Activated T-cell treated with anti-CD3 and anti-CD28 coated beads, Interleukin-2, amount 50 U/mL, for 72 hours (primary cell): Measurements from ENCODE around the gene AIG1. TPM values are rescaled to one million over a fixed set of nuclear protein-coding genes. Genes with fewer than 3 reads are reported as not detected.

Source experiments
- ATAC-seq, 2 donors: fragments of 150-1000 bp; cut with Tn5 transposase; replicated peaks in 1 of 2; 2 replicates each; pipeline ENCODE4 v1.10.0; 2021; ENCODE audit warnings: moderate library complexity in 2 of 2, mild to moderate bottlenecking in 1 of 2
- DNase-seq, 2 donors: peaks; one replicate each; pipeline ENCODE4 v3.0.0; 2021 to 2022; ENCODE audit warnings: mixed read lengths in 1 of 2
- H3K27ac Mint-ChIP-seq: one replicate; pipeline ENCODE4 v1.8.0; 2022; ENCODE audit warnings: mild to moderate bottlenecking, moderate library complexity, mixed read lengths
- H3K27me3 Mint-ChIP-seq: one replicate; pipeline ENCODE4 v1.8.0; 2022; ENCODE audit warnings: low read depth, mixed read lengths
- H3K36me3 Mint-ChIP-seq, 2 donors: one replicate each; pipeline ENCODE4 v1.8.0; 2022; ENCODE audit warnings: mixed read lengths in 2 of 2, mild to moderate bottlenecking in 1 of 2; ENCODE audit not compliant: insufficient read depth in 2 of 2
- H3K4me1 Mint-ChIP-seq: one replicate; pipeline ENCODE4 v1.8.0; 2022; ENCODE audit warnings: low read depth, mixed read lengths
- H3K4me3 Mint-ChIP-seq, 2 donors: one replicate each; pipeline ENCODE4 v1.8.0; 2022; ENCODE audit warnings: mild to moderate bottlenecking in 2 of 2, mixed read lengths in 2 of 2, moderate library complexity in 2 of 2
- H3K9me3 Mint-ChIP-seq, 2 donors: one replicate each; pipeline ENCODE4 v1.8.0; 2022; ENCODE audit warnings: mixed read lengths in 2 of 2
- total RNA-seq, 2 donors: library from RNA; stranded (reverse); gene quantifications; one replicate each; pipeline ENCODE4 v1.2.3, GENCODE V29; 2022

The AIG1 gene
- total RNA-seq, 2 donors from 2014 or later, result 23.8 to 28.2 TPM

- H3K27me3 Mint-ChIP-seq, result no peaks in the 10 kb centered on the region
- no peak overlapping the region for H3K4me3 Mint-ChIP-seq
- H3K9me3 Mint-ChIP-seq, result peaks cover 0 to 2% of the 10 kb centered on the region in 2 donors
- H3K4me1 Mint-ChIP-seq, result peaks cover 16% of the 10 kb centered on the region
- peaks cover 3 to 13% of the 10 kb centered on the region in 2 donors for H3K36me3 Mint-ChIP-seq
- no peak for DNase-seq
- H3K27ac Mint-ChIP-seq, result no peak overlapping the region
- peak in 1 of 2 donors; percentile 42 for ATAC-seq
Measured at GRCh38 chr6:143146186-143146851, 85.6 kb downstream of the AIG1 start.

DNA sequence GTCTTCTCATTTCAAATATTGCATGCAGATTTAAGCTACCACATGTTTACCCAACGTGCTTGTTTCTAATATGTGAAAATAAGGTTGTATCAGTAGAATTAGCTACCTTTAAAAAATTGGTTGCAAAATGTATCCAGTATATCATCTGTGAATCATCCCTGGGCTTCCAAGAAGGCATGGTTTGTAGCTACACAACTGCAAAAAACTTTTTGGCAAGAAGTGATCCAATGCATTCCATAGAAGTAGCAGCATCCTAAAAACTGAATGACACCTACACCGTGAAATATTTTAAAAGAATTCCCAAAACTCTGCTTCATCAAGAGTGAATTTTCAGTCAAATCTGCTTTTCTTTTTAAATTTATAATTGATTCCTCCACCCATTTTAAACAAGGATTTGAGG is 89.1 kb downstream of the AIG1 start:
- H3K4me1 Mint-ChIP-seq, result peaks cover 16% of the 10 kb centered on the region
- no peak for DNase-seq
- no peaks in the 10 kb centered on the region for H3K27me3 Mint-ChIP-seq
- no peak for ATAC-seq
- H3K27ac Mint-ChIP-seq, result no peak overlapping the region
- H3K36me3 Mint-ChIP-seq, result peaks cover 2 to 6% of the 10 kb centered on the region in 2 donors
- H3K4me3 Mint-ChIP-seq, result no peak overlapping the region
- H3K9me3 Mint-ChIP-seq, result peaks cover 0 to 3% of the 10 kb centered on the region in 2 donors

- H3K9me3 Mint-ChIP-seq, result peaks cover 0 to 3% of the 10 kb centered on the region in 2 donors
- no peaks in the 10 kb centered on the region for H3K27me3 Mint-ChIP-seq
- no peak overlapping the region for H3K27ac Mint-ChIP-seq
- H3K36me3 Mint-ChIP-seq, result peaks cover 2 to 6% of the 10 kb centered on the region in 2 donors
- peaks cover 16% of the 10 kb centered on the region for H3K4me1 Mint-ChIP-seq
- DNase-seq (no peak), ATAC-seq (no peak)
- H3K4me3 Mint-ChIP-seq, result no peak overlapping the region
Measured at GRCh38 chr6:143150281-143150680, 89.6 kb downstream of the AIG1 start.

DNA sequence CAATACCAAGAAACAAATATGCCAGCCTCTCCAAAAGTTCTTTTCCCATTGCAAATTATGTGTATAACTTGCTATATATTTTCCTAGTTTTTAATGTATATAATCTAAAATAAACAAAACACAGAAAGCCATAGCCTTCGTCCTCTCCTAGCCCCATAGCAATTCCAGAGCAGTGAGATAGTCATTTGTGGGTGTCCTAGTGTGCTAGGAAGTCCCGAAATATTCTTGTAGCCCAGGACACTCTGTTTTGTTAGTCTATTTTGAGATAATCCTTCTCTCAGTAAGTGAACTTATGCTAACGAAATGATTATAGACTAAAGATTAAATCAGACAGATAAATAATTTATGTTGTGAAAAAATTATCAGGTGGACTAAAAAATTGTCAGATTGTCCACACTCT is 90.7 kb downstream of the AIG1 start:
- H3K9me3 Mint-ChIP-seq, result peaks cover 1 to 3% of the 10 kb centered on the region in 2 donors
- DNase-seq (no peak), ATAC-seq (no peak)
- H3K4me3 Mint-ChIP-seq, result no peak overlapping the region
- H3K4me1 Mint-ChIP-seq, result peaks cover 9% of the 10 kb centered on the region
- no peak overlapping the region for H3K27ac Mint-ChIP-seq
- peaks cover 2 to 6% of the 10 kb centered on the region in 2 donors for H3K36me3 Mint-ChIP-seq
- H3K27me3 Mint-ChIP-seq, result no peaks in the 10 kb centered on the region

- ATAC-seq, result no peak
Measured at GRCh38 chr6:143155681-143156080, 95.0 kb downstream of the AIG1 start.

GRCh38 chr6:143157131-143157530 is 96.4 kb downstream of the AIG1 start:
- Mint-ChIP-seq H3K27me3 (no peaks in the 10 kb centered on the region), H3K9me3 (peaks cover 1 to 3% of the 10 kb centered on the region in 2 donors), H3K4me1 (no peaks in the 10 kb centered on the region), H3K36me3 (no peaks in the 10 kb centered on the region), H3K4me3 (no peak overlapping the region), H3K27ac (no peak overlapping the region)
- no peak for ATAC-seq
- no peak for DNase-seq

More at GRCh38 chr6:143155681-143156080, 95.0 kb downstream of the AIG1 start:
- Mint-ChIP-seq H3K4me1 (no peaks in the 10 kb centered on the region), H3K27ac (no peak overlapping the region), H3K9me3 (peaks cover 1 to 3% of the 10 kb centered on the region in 2 donors), H3K36me3 (no peaks in the 10 kb centered on the region), H3K4me3 (no peak overlapping the region), H3K27me3 (no peaks in the 10 kb centered on the region)
- DNase-seq, result no peak

DNA sequence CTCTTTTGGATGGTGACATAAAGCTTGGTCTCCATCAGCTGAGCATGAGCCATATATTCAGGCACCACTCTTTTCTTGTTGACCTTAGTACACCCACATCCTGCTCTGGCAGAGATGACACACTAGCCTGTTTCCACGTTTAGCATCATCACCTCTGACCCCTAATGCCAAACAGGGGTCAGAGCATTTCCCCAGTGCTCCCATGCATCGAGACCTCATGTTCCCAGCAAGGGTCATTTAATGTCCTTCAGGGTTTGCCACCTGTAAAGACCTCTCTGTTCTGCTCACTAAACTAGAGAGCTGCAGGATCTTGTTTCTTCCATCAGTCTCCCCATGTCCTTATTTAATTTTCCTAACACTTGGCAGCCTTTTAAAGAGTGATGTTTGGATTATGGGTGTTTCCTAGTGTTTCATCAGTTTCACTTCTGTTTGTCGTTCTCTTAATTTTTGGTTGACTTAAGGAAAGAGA is 97.5 kb downstream of the AIG1 start:
- H3K9me3 Mint-ChIP-seq, result peaks cover 1 to 3% of the 10 kb centered on the region in 2 donors
- no peaks in the 10 kb centered on the region for H3K27me3 Mint-ChIP-seq
- no peaks in the 10 kb centered on the region for H3K36me3 Mint-ChIP-seq
- H3K4me1 Mint-ChIP-seq, result no peaks in the 10 kb centered on the region
- ATAC-seq, result peak in 1 of 2 donors; percentile 42
- DNase-seq, result no peak
- H3K4me3 Mint-ChIP-seq, result no peak overlapping the region
- H3K27ac Mint-ChIP-seq, result no peak overlapping the region

DNA sequence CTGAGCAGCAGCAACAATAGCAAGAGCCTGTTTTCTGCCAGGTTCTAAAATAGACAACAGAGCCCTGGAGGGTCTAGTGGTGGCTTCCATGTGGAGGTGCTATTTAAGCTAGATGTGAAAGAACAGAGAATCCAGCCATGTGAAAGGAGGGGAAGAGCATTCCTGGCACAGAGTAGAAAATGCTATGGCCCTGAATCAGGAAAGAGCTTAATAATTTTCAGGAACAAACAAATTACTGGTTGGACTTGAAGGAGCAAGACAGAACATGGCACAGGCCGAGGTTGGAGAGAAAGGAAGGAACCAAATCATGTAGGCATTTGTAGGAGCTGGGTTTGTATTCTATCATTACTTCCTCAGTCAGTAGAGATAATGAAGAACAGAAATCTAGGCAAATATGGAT is 98.3 kb downstream of the AIG1 start:
- Mint-ChIP-seq H3K4me1 (no peaks in the 10 kb centered on the region), H3K27me3 (no peaks in the 10 kb centered on the region), H3K4me3 (no peak overlapping the region), H3K9me3 (peaks cover 1 to 3% of the 10 kb centered on the region in 2 donors), H3K36me3 (no peaks in the 10 kb centered on the region), H3K27ac (no peak overlapping the region)
- no peak for ATAC-seq
- no peak for DNase-seq

GRCh38 chr6:143160015-143160414 is 99.3 kb downstream of the AIG1 start:
- ATAC-seq (no peak), DNase-seq (no peak)
- Mint-ChIP-seq H3K36me3 (no peaks in the 10 kb centered on the region), H3K27ac (no peak overlapping the region), H3K4me3 (no peak overlapping the region), H3K4me1 (no peaks in the 10 kb centered on the region), H3K9me3 (peaks cover 0 to 1% of the 10 kb centered on the region in 2 donors), H3K27me3 (no peaks in the 10 kb centered on the region)

DNA sequence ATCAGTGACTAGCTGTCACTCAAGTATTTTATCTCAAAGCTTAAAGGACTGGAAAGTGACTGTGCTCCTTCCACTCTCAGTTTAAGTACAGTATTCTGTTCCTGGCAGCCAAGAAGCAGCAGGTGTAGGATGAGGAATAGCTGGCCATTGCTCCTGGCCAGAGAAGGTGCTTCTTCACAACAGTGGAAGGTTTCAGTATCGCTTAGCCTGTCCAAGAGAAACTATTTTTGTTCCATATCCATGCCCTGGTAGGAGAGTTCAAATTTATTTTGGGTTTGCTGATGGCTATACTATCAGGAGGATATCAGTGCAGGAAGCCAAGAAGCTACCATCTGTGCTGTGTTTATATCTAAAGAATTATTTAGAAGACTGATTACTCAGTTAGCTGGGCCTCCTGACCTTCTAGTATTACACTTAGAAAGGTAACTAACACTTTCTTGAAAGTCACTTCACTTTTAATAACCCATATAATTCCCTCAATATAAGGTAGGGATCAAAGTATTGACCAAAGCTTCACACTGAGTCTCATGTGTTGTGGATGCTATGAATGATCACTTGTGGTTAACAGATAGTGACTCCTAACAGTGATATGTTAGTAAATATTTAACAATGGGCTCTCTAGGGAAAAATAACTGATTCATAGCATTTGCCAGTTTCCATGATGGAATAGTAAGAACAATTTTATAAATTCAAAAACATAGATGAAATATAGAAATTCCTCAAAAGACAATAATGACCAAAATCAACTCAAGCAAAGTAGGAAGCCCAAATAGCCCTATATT is 99.9 kb downstream of the AIG1 start:
- no peak for DNase-seq
- no peaks in the 10 kb centered on the region for H3K4me1 Mint-ChIP-seq
- H3K9me3 Mint-ChIP-seq, result no peaks in the 10 kb centered on the region
- H3K4me3 Mint-ChIP-seq, result no peak overlapping the region
- no peaks in the 10 kb centered on the region for H3K36me3 Mint-ChIP-seq
- no peak overlapping the region for H3K27ac Mint-ChIP-seq
- H3K27me3 Mint-ChIP-seq, result no peaks in the 10 kb centered on the region
- ATAC-seq, result no peak

DNA sequence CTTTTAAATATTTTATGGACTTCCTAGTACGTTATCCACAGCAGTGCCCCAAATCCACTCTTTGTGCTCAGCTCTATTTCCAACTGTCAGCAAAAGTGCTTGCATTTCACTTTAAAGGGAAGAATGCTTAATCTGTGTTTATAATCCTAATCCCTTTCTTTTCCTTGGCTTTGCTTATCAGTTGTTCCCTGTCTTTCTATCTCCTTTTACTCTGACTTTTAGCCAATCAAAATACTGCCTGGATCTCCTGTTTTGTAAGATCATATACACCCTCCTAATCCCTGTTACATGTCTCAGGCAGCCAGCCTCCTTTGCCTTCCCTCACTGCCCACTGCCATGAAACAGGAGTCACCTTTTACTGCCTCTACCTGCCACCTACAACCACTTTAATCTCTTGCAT is 102.9 kb downstream of the AIG1 start:
- H3K27ac Mint-ChIP-seq, result no peak overlapping the region
- no peak for ATAC-seq
- no peaks in the 10 kb centered on the region for H3K27me3 Mint-ChIP-seq
- no peaks in the 10 kb centered on the region for H3K4me1 Mint-ChIP-seq
- H3K36me3 Mint-ChIP-seq, result no peaks in the 10 kb centered on the region
- no peaks in the 10 kb centered on the region for H3K9me3 Mint-ChIP-seq
- H3K4me3 Mint-ChIP-seq, result no peak overlapping the region
- DNase-seq, result no peak

DNA sequence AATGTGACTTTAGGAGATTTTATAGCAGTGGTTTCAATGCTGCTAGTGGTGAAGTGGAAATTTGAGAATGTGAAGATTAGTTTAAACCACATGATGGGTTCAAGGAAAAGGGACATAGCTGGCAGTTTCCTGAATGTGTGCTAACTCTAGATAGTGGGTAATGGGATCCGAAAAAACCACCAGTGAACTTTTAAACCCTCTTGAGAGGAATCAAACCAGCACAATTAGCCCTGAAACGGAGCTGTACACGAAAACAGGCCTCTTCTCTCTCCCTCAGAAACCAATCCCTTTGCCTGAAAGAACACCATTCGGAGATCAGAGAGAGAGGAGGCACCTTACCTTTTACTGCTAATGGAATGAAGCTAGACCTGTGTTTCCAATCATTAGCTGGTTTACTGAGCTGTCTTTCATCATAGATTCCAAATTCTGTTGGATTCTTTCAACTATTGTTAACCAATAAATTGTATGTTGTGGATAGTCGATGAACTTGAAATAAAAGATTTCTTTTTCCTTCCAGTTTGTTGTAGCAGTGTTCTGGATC is 103.9 kb downstream of the AIG1 start:
- no peak overlapping the region for H3K27ac Mint-ChIP-seq
- H3K4me3 Mint-ChIP-seq, result no peak overlapping the region
- no peaks in the 10 kb centered on the region for H3K4me1 Mint-ChIP-seq
- H3K27me3 Mint-ChIP-seq, result no peaks in the 10 kb centered on the region
- no peak for DNase-seq
- ATAC-seq, result no peak
- no peaks in the 10 kb centered on the region for H3K9me3 Mint-ChIP-seq
- no peaks in the 10 kb centered on the region for H3K36me3 Mint-ChIP-seq

- H3K4me1 Mint-ChIP-seq, result no peaks in the 10 kb centered on the region
- no peaks in the 10 kb centered on the region for H3K9me3 Mint-ChIP-seq
- ATAC-seq, result no peak
- peaks cover 0 to under 1% of the 10 kb centered on the region in 2 donors for H3K36me3 Mint-ChIP-seq
- H3K27me3 Mint-ChIP-seq, result no peaks in the 10 kb centered on the region
- H3K4me3 Mint-ChIP-seq, result no peak overlapping the region
- no peak overlapping the region for H3K27ac Mint-ChIP-seq
- DNase-seq, result no peak
Measured at GRCh38 chr6:143165315-143165855, 104.7 kb downstream of the AIG1 start.
